AG09309 (cell line): ENCODE data around the gene TTC27.
"Not testable (repeated sequence)": the region's sequence is repeated elsewhere in the genome, so short reads cannot be mapped to it uniquely, and the experiment has no call there.

Source experiments
- DNase-seq: peaks from one replicate; pipeline ENCODE4 v3.0.0-alpha.2; 2010; ENCODE audit warnings: low read depth
- H3K4me3 ChIP-seq: 2 replicates; pipeline ENCODE4 v1.5.1; 2011; ENCODE audit warnings: mild to moderate bottlenecking, low read depth, low read length, moderate library complexity; ENCODE audit not compliant: control insufficient read depth
- TF ChIP-seq, protein P1 (sequence below): IDR thresholded peaks from 2 replicates; pipeline ENCODE4 v1.5.1; 2011; ENCODE audit warnings: mild to moderate bottlenecking, low read depth, low read length, inconsistent platforms; ENCODE audit not compliant: insufficient read depth, control insufficient read depth; ENCODE audit errors: missing control alignments

The TTC27 gene

DNA sequence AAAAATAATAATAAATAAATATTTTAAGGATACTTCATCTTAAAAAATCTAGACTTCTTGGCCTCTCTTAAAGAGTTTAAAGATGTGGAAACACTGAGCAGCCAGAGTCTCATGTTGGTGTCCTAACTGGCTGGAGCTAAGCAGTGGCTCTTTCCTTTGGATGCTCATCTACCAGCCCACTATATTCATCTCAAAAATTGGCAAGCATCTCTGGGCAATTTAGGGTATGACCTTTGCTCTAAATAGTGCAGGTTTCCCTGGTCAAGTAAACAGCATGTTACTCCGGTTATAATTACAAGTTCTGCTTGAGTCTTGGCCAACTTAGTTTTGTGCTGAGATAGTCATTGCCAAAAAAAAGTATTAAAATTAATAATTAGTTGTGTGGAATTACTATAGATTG is 117.8 kb downstream of the TTC27 start:
- TF ChIP-seq, protein P1, sequence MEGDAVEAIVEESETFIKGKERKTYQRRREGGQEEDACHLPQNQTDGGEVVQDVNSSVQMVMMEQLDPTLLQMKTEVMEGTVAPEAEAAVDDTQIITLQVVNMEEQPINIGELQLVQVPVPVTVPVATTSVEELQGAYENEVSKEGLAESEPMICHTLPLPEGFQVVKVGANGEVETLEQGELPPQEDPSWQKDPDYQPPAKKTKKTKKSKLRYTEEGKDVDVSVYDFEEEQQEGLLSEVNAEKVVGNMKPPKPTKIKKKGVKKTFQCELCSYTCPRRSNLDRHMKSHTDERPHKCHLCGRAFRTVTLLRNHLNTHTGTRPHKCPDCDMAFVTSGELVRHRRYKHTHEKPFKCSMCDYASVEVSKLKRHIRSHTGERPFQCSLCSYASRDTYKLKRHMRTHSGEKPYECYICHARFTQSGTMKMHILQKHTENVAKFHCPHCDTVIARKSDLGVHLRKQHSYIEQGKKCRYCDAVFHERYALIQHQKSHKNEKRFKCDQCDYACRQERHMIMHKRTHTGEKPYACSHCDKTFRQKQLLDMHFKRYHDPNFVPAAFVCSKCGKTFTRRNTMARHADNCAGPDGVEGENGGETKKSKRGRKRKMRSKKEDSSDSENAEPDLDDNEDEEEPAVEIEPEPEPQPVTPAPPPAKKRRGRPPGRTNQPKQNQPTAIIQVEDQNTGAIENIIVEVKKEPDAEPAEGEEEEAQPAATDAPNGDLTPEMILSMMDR, result no peak
- DNase-seq, result no peak
- H3K4me3 ChIP-seq, result no peak overlapping the region

DNA sequence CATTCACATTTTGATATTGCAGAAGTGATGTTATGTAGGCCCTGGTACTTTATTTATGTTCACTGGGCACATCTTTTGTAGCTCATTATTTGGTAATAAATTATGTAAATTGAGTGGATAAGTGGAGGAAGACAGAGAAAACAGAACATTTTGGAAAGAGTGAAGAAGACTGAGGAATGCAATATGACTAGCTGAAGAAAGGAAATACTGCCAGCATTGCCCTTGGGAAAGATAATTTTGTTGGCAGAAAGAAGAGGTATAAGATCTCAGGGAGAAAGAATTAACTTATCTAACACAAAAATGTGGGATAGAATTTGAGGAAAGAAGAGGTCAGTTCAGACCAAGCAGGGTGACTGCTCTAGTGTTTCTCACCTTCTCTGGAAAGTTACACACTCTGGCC is 118.8 kb downstream of the TTC27 start:
- H3K4me3 ChIP-seq, result no peak overlapping the region
- no peak for DNase-seq
- TF ChIP-seq, protein P1, result no peak

DNA sequence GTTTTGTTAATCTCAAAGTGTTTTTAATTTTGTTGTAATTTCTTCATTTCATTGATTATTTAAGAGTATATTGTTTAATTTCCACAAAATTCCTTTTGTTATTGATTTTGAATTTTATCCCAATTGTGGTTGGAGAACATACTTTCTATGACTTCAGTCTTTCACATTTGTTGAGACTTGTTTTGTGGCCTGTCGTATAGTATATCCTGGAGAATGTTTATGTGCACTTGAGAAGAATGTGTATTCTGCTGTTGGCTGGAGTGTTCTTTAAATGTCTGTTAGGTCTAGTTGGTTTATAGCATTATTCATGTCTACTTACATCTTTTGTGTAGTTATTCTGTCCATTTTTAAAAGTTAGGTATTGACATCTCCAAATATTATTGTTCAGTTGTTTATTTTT is 120.3 kb downstream of the TTC27 start:
- no peak overlapping the region for H3K4me3 ChIP-seq
- DNase-seq, result no peak
- TF ChIP-seq, protein P1, result no peak

DNA sequence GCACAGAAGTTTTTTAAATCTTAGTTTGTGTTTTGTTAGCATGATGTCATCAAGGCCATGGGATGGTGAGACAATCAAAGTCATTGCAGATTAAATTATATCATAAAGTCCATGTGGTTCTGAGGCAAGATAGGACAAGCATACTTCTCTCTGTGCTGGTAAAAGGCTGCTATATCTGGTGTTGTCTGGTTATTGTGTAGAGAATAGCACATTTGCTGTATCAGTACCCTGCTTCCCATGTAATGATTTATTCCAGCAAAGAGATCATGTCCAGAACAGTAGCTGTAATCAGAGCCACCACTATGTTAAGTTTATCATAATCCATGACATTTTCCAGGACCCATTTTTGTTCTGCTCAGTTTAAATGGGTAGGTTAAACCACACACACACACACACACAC is 123.0 kb downstream of the TTC27 start:
- TF ChIP-seq, protein P1, result no peak
- H3K4me3 ChIP-seq, result no peak overlapping the region
- DNase-seq, result no peak

DNA sequence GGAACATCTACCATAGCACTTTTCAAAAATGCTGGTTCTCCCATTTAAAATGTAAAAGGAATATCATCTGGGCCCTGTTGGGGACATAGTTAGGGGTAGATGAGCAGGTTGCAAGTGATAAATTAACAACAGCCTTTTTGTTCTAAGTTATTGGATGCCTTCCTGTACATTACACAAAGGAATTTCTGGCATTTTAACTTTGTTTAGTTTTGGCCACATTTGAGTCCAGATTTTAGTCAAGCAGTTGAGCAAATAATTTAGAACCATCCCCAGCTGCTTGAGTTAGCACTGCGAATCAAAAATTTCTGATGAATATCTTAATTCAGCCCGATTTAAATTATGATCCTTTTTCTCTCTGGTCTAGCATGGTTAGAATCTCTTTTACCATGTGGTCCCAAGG is 124.4 kb downstream of the TTC27 start:
- TF ChIP-seq, protein P1, result no peak
- no peak for DNase-seq
- no peak overlapping the region for H3K4me3 ChIP-seq

DNA sequence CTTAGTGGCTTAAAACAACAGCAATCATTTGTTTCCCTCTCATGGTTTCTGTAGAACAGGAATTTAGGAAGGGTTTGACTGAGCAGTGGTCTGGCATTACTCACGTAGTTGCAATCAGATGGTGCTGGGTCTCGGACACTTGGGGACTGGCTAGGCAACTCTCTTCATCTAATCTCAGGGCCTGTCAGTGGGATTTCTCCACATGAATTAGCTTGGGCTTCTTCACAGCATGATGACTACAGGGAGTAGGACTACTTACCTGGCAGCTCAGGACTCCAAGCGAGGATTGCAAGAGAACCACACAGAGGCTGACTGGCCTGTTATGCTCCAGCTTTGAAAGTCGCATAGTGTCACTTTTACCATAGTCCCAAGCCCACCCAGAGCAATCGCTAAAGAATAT is 125.1 kb downstream of the TTC27 start:
- no peak for DNase-seq
- TF ChIP-seq, protein P1, result no peak
- no peak overlapping the region for H3K4me3 ChIP-seq

DNA sequence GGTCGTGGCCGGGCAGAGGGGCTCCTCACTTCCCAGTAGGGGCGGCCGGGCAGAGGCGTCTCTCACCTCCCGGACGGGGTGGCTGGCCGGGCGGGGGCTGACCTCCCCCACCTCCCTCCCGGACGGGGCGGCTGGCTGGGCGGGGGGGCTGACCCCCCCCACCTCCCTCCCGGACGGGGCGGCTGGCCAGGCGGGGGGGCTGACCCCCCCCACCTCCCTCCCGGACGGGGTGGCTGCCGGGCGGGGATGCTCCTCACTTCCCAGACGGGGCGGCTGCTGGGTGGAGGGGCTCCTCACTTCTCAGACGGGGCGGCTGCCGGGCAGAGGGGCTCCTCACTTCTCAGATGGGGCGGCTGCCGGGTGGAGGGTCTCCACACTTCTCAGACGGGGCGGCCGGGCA is 126.8 kb downstream of the TTC27 start:
- not testable (repeated sequence) for DNase-seq, H3K4me3 ChIP-seq

DNA sequence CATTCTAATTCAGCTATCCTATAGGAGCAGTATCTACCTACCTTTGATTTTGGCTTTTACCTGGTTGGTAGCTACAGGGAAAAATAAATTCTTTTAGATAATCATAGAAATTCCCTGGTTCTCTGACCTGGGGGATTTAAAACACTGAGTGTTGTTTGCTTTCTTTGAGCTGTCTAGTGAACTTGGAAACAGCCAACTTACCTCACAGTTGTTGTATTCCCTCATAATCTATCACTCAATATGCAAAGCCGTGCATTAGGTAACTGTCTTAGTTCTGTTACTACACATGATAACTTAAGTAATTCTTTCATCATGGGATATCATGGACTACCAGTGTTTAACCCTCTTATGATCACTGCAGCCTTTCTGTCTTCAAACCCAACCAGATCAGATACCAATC is 127.8 kb downstream of the TTC27 start:
- no peak overlapping the region for H3K4me3 ChIP-seq
- TF ChIP-seq, protein P1, result no peak
- DNase-seq, result no peak
